Liver (tissue), 9 donors: ENCODE measurements around the gene TMEM170B. TPM values are rescaled to one million over a fixed set of nuclear protein-coding genes. Genes with fewer than 3 reads are reported as not detected.

ENCODE experiments used
- DNase-seq: peaks from one replicate; pipeline ENCODE4 v3.0.0-alpha.2; 2017; ENCODE audit warnings: low spot score
- H3K27ac ChIP-seq, 2 donors: one replicate each; pipeline ENCODE4 v1.7.0; 2013; ENCODE audit warnings: inconsistent platforms in 2 of 2, low read length in 2 of 2, control low read depth in 1 of 2, low read depth in 1 of 2, mild to moderate bottlenecking in 1 of 2
- H3K27me3 ChIP-seq, 4 donors: one replicate each; pipeline versions ENCODE4 v1.6.1 to v1.7.0; 2013; ENCODE audit warnings: low read length in 3 of 4, inconsistent platforms in 1 of 4, mild to moderate bottlenecking in 1 of 4, moderate library complexity in 1 of 4; ENCODE audit not compliant: control insufficient read depth in 4 of 4, insufficient read depth in 4 of 4
- H3K36me3 ChIP-seq, 4 donors: one replicate each; pipeline versions ENCODE4 v1.6.1 to v1.7.0; 2013; ENCODE audit warnings: low read length in 3 of 4, mild to moderate bottlenecking in 3 of 4, low read depth in 1 of 4, moderate library complexity in 1 of 4; ENCODE audit not compliant: control insufficient read depth in 4 of 4, insufficient read depth in 3 of 4
- H3K4me1 ChIP-seq, 4 donors: one replicate each; pipeline versions ENCODE4 v1.6.1 to v1.7.0; 2013; ENCODE audit warnings: low read length in 3 of 4, mild to moderate bottlenecking in 3 of 4, moderate library complexity in 1 of 4; ENCODE audit not compliant: control insufficient read depth in 4 of 4, insufficient read depth in 4 of 4
- H3K4me3 ChIP-seq, 3 donors: one replicate each; pipeline versions ENCODE4 v1.6.1 to v1.7.0; 2013; ENCODE audit warnings: low read length in 3 of 3, control low read depth in 1 of 3, low read depth in 1 of 3, mild to moderate bottlenecking in 1 of 3
- H3K9ac ChIP-seq, 2 donors: one replicate each; pipeline ENCODE4 v1.7.0; 2013; ENCODE audit warnings: low read length in 2 of 2, mild to moderate bottlenecking in 2 of 2, moderate library complexity in 2 of 2, control low read depth in 1 of 2, low read depth in 1 of 2
- H3K9me3 ChIP-seq, 4 donors: one replicate each; pipeline versions ENCODE4 v1.6.1 to v1.7.0; 2013; ENCODE audit warnings: low read length in 3 of 4; ENCODE audit not compliant: control insufficient read depth in 4 of 4
- ATF3 ChIP-seq: IDR thresholded peaks from 2 replicates; pipeline ENCODE4 v1.6.1; 2016; ENCODE audit warnings: antibody characterized with exemption
- EGR1 ChIP-seq, 2 donors: IDR thresholded peaks; 2 replicates each; pipeline ENCODE4 v1.6.1; 2016 to 2018; ENCODE audit warnings: antibody characterized with exemption in 2 of 2, low read depth in 2 of 2
- FOXA1 ChIP-seq: IDR thresholded peaks from 2 replicates; pipeline ENCODE4 v1.6.1; 2016; ENCODE audit warnings: antibody characterized with exemption
- FOXA2 ChIP-seq: IDR thresholded peaks from 2 replicates; pipeline ENCODE4 v1.6.1; 2016; ENCODE audit warnings: antibody characterized with exemption
- GABPA ChIP-seq, 2 donors: IDR thresholded peaks in 1 of 2; conservative IDR thresholded peaks in 1 of 2; 2 replicates each; pipeline ENCODE4 v1.6.1; 2016; ENCODE audit warnings: antibody characterized with exemption in 2 of 2, mild to moderate bottlenecking in 1 of 2, moderate library complexity in 1 of 2
- HNF4A ChIP-seq, 2 donors: conservative IDR thresholded peaks; 2 replicates each; pipeline ENCODE4 v1.6.1; 2016; ENCODE audit warnings: antibody characterized with exemption in 2 of 2, mild to moderate bottlenecking in 2 of 2
- HNF4G ChIP-seq: IDR thresholded peaks from 2 replicates; pipeline ENCODE4 v1.6.1; 2016; ENCODE audit warnings: antibody characterized with exemption
- JUND ChIP-seq, 2 donors: IDR thresholded peaks; 2 replicates each; pipeline ENCODE4 v1.6.1; 2016; ENCODE audit warnings: antibody characterized with exemption in 2 of 2
- NR2F2 ChIP-seq: IDR thresholded peaks from 2 replicates; pipeline ENCODE4 v1.6.1; 2016; ENCODE audit warnings: antibody characterized with exemption
- RAD21 ChIP-seq, 2 donors: IDR thresholded peaks; 2 replicates each; pipeline ENCODE4 v1.6.1; 2016; ENCODE audit warnings: antibody characterized with exemption in 2 of 2, mild to moderate bottlenecking in 2 of 2
- RXRA ChIP-seq, 2 donors: IDR thresholded peaks; 2 replicates each; pipeline ENCODE4 v1.6.1; 2017 to 2018; ENCODE audit warnings: antibody characterized with exemption in 2 of 2, mild to moderate bottlenecking in 1 of 2
- SP1 ChIP-seq: IDR thresholded peaks from 2 replicates; pipeline ENCODE4 v1.6.1; 2018; ENCODE audit warnings: antibody characterized with exemption, mild to moderate bottlenecking
- TAF1 ChIP-seq: conservative IDR thresholded peaks from 2 replicates; pipeline ENCODE4 v1.6.1; 2016; ENCODE audit warnings: antibody characterized with exemption, mild to moderate bottlenecking
- YY1 ChIP-seq: IDR thresholded peaks from 2 replicates; pipeline ENCODE4 v1.6.1; 2016; ENCODE audit warnings: antibody characterized with exemption, mild to moderate bottlenecking
- ZBTB33 ChIP-seq: IDR thresholded peaks from 2 replicates; pipeline ENCODE4 v1.6.1; 2016; ENCODE audit warnings: antibody characterized with exemption
- WGBS: extraction: QIAGEN DNeasy Blood & Tissue Kit; methylation state at CpG from one replicate; pipeline ENCODE4 v1.1.7; 2013; 5-methylcytosine and 5-hydroxymethylcytosine counted together
- polyA plus RNA-seq, 2 donors: library from polyadenylated mRNA; stranded (reverse) in 1 of 2; unstranded in 1 of 2; fragments of 200-250 nt in 1 of 2; fragments of >200 nt in 1 of 2; fragmentation: Nextera tagmentation in 1 of 2; extraction: Ambion mirVana in 1 of 2; gene quantifications; one replicate each; pipeline versions ENCODE4 v1.2.1 to v1.2.3, GENCODE V29; 2013 to 2015
- total RNA-seq, 2 donors: library from RNA; depleted of rRNA; stranded (reverse); fragments of >200 nt; gene quantifications; one replicate each; pipeline ENCODE4 v1.2.3, GENCODE V29; 2014
- TF ChIP-seq, protein P1 (sequence below): IDR thresholded peaks from 2 replicates; pipeline ENCODE4 v1.6.1; 2016; ENCODE audit warnings: antibody characterized with exemption
- TF ChIP-seq, protein P2 (sequence below): fragments of 150-350 bp; IDR thresholded peaks from 2 replicates; pipeline ENCODE4 v1.5.1; 2017; ENCODE audit warnings: improper control_type of control experiment, low read depth, low read length; ENCODE audit not compliant: missing input control
- TF ChIP-seq, protein P3 (sequence below): IDR thresholded peaks from 2 replicates; pipeline ENCODE4 v1.6.1; 2016; ENCODE audit warnings: antibody characterized with exemption, mild to moderate bottlenecking
- donor health status: healthy.
- donor health status: healthy.
- donor health status: healthy.
- donor health status: healthy.
- donor health status: healthy.

TMEM170B gene
- total and polyA plus RNA-seq, 4 donors, result 1.8 to 11.0 (median 6.1) TPM

- H3K9me3 ChIP-seq, result no peaks in the 10 kb centered on the region
- H3K4me3 ChIP-seq, result no peak overlapping the region
- H3K36me3 ChIP-seq, result no peaks in the 10 kb centered on the region
- no peak overlapping the region for H3K9ac ChIP-seq
- DNase-seq, result no peak
- WGBS, result 69% methylated on average over 3 of the region's 3 CpGs
- no peaks in the 10 kb centered on the region for H3K27me3 ChIP-seq
- H3K4me1 ChIP-seq, result no peaks in the 10 kb centered on the region
- no peak for TF ChIP-seq EGR1 (IDR thresholded peaks at IDR 0.05; ENCODE audit: low read depth in 2 of 2)
- TF ChIP-seq TAF1, result no peak
- TF ChIP-seq GABPA (IDR thresholded peaks at IDR 0.05 in 1 of 2, conservative IDR thresholded peaks at IDR 0.05 in 1 of 2), result no peak
- H3K27ac ChIP-seq, result no peak overlapping the region
Measured at GRCh38 chr6:11514672-11515071, 22.9 kb upstream of the TMEM170B start.

- DNase-seq, result no peak
- Histone ChIP-seq H3K27ac (no peak overlapping the region), H3K4me1 (no peaks in the 10 kb centered on the region), H3K4me3 (no peak overlapping the region), H3K9me3 (no peaks in the 10 kb centered on the region), H3K9ac (no peak overlapping the region), H3K36me3 (no peaks in the 10 kb centered on the region), H3K27me3 (no peaks in the 10 kb centered on the region)
- 70% methylated on average over 3 of the region's 3 CpGs for WGBS
- TF ChIP-seq RAD21 (IDR thresholded peaks at IDR 0.05) (no peak), RXRA (IDR thresholded peaks at IDR 0.05) (no peak), JUND (IDR thresholded peaks at IDR 0.05) (no peak), EGR1 (IDR thresholded peaks at IDR 0.05; ENCODE audit: low read depth in 2 of 2) (no peak), NR2F2 (no peak), ATF3 (no peak), TAF1 (no peak), HNF4A (conservative IDR thresholded peaks at IDR 0.05) (no peak), FOXA1 (no peak), HNF4G (no peak), ZBTB33 (no peak), SP1 (no peak), GABPA (IDR thresholded peaks at IDR 0.05 in 1 of 2, conservative IDR thresholded peaks at IDR 0.05 in 1 of 2) (no peak), YY1 (no peak), FOXA2 (no peak)
- TF ChIP-seq, protein P1, sequence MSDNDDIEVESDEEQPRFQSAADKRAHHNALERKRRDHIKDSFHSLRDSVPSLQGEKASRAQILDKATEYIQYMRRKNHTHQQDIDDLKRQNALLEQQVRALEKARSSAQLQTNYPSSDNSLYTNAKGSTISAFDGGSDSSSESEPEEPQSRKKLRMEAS, result no peak
- TF ChIP-seq, protein P2, sequence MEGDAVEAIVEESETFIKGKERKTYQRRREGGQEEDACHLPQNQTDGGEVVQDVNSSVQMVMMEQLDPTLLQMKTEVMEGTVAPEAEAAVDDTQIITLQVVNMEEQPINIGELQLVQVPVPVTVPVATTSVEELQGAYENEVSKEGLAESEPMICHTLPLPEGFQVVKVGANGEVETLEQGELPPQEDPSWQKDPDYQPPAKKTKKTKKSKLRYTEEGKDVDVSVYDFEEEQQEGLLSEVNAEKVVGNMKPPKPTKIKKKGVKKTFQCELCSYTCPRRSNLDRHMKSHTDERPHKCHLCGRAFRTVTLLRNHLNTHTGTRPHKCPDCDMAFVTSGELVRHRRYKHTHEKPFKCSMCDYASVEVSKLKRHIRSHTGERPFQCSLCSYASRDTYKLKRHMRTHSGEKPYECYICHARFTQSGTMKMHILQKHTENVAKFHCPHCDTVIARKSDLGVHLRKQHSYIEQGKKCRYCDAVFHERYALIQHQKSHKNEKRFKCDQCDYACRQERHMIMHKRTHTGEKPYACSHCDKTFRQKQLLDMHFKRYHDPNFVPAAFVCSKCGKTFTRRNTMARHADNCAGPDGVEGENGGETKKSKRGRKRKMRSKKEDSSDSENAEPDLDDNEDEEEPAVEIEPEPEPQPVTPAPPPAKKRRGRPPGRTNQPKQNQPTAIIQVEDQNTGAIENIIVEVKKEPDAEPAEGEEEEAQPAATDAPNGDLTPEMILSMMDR, result no peak
- TF ChIP-seq, protein P3, sequence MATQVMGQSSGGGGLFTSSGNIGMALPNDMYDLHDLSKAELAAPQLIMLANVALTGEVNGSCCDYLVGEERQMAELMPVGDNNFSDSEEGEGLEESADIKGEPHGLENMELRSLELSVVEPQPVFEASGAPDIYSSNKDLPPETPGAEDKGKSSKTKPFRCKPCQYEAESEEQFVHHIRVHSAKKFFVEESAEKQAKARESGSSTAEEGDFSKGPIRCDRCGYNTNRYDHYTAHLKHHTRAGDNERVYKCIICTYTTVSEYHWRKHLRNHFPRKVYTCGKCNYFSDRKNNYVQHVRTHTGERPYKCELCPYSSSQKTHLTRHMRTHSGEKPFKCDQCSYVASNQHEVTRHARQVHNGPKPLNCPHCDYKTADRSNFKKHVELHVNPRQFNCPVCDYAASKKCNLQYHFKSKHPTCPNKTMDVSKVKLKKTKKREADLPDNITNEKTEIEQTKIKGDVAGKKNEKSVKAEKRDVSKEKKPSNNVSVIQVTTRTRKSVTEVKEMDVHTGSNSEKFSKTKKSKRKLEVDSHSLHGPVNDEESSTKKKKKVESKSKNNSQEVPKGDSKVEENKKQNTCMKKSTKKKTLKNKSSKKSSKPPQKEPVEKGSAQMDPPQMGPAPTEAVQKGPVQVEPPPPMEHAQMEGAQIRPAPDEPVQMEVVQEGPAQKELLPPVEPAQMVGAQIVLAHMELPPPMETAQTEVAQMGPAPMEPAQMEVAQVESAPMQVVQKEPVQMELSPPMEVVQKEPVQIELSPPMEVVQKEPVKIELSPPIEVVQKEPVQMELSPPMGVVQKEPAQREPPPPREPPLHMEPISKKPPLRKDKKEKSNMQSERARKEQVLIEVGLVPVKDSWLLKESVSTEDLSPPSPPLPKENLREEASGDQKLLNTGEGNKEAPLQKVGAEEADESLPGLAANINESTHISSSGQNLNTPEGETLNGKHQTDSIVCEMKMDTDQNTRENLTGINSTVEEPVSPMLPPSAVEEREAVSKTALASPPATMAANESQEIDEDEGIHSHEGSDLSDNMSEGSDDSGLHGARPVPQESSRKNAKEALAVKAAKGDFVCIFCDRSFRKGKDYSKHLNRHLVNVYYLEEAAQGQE, result no peak
Measured at GRCh38 chr6:11515763-11516162, 21.8 kb upstream of the TMEM170B start.
